ENCODE results near the gene CSF1R. TPM values are rescaled to one million over a fixed set of nuclear protein-coding genes. Genes with fewer than 3 reads are reported as not detected.

The CSF1R gene
- total RNA-seq, 2 donors from 2014 or later: not detected

DNA sequence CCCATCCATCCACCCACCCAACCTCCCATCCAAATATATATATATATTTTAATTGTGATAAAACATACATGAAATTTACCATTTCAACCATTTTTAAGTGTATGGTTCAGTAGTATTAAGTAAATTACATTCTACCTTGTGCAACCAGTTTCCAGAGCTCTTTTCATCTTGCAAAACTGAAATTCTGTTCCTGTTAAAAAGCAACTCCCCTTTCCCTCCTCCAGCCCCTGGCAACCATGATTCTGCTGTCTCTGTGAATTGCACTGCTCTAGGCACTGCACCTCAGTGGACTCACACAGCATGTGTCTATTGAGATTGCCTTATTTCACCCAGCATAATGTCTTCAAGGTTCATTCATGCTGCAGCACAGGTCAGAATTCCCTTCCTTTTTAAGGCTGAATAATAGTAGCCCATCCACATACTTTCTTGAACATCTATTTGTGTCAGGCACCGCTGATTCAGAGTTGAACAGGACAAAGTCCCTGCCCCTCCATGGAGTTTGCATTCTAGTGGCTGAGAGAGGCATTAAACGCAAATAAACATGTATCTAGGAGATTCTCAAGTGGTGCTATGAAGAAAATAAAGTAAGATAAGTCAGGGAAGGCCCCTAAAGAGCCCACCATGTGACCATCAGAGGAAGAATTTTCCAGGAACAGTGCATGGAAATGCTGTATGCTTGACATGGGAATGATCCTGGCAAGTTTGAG, 24.0 kb downstream of the CSF1R start:
- 80 to 100% methylated on average over 2 of the region's 2 CpGs for WGBS, 2 experiments (ENCODE audit: insufficient coverage in 1 of 2, insufficient read length in 1 of 2)
- Mint-ChIP-seq H3K36me3 (ENCODE audit: low read depth) (no peaks in the 10 kb centered on the region), H3K4me1 (peaks cover 10% of the 10 kb centered on the region), H3K27ac (no peak overlapping the region), H3K4me3 (no peak overlapping the region), H3K9me3 (no peaks in the 10 kb centered on the region), H3K27me3 (ENCODE audit: insufficient read depth) (peaks cover 18% of the 10 kb centered on the region)
- Histone ChIP-seq H3K36me3 (ENCODE audit: control insufficient read depth, insufficient read depth, low read length) (no peaks in the 10 kb centered on the region), H3K4me3 (ENCODE audit: low read length) (no peak overlapping the region), H3K9me3 (ENCODE audit: control insufficient read depth, low read length) (no peaks in the 10 kb centered on the region), H3K4me1 (ENCODE audit: control insufficient read depth, insufficient read depth, low read length) (peaks cover 7% of the 10 kb centered on the region), H3K9ac (ENCODE audit: extremely low read depth, low read length, poor library complexity, severe bottlenecking) (no peak overlapping the region), H3K27ac (ENCODE audit: low read depth, low read length) (no peak overlapping the region), H3K27me3 (ENCODE audit: control insufficient read depth, insufficient read depth, low read length, poor library complexity, severe bottlenecking) (no peaks in the 10 kb centered on the region)
- no peak for TF ChIP-seq CTCF (conservative IDR thresholded peaks at IDR 0.05)
- DNase-seq: no peak

DNA sequence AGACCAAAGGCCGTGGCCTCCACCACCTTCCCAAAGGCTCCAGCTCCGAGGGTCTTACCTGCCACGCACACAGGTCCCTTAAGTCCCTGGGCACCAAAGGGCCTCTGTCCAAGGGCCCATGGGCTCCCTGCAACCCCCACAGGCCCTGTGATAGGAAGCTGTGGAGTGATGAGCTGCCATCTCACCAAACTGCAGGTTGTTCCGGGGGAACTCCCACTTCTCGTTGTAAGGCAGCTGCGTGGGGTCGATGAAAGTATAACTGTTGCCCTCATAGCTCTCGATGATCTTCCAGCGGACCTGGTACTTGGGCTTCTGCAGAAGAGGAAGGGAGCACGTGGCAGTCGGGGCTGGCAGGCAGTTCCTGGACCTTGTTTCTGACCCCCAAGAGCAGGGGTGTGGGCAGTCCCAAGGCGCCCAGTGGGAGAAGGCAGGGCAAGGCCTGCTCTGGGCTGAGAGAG, 24.8 kb downstream of the CSF1R start:
- Histone ChIP-seq H3K9ac (ENCODE audit: extremely low read depth, low read length, poor library complexity, severe bottlenecking) (no peak overlapping the region), H3K27ac (ENCODE audit: low read depth, low read length) (no peak overlapping the region), H3K36me3 (ENCODE audit: control insufficient read depth, insufficient read depth, low read length) (no peaks in the 10 kb centered on the region), H3K4me3 (ENCODE audit: low read length) (no peak overlapping the region), H3K4me1 (ENCODE audit: control insufficient read depth, insufficient read depth, low read length) (peaks cover 8% of the 10 kb centered on the region), H3K27me3 (ENCODE audit: control insufficient read depth, insufficient read depth, low read length, poor library complexity, severe bottlenecking) (no peaks in the 10 kb centered on the region), H3K9me3 (ENCODE audit: control insufficient read depth, low read length) (no peaks in the 10 kb centered on the region)
- Mint-ChIP-seq H3K27ac (no peak overlapping the region), H3K9me3 (no peaks in the 10 kb centered on the region), H3K27me3 (ENCODE audit: insufficient read depth) (peaks cover 18% of the 10 kb centered on the region), H3K4me3 (no peak overlapping the region), H3K36me3 (ENCODE audit: low read depth) (no peaks in the 10 kb centered on the region), H3K4me1 (peaks cover 14% of the 10 kb centered on the region)
- 92 to 94% methylated on average over 9 to 12 of the region's 12 CpGs for WGBS, 2 experiments (ENCODE audit: insufficient coverage in 1 of 2, insufficient read length in 1 of 2)
- no peak for DNase-seq
- TF ChIP-seq CTCF (conservative IDR thresholded peaks at IDR 0.05): no peak

DNA sequence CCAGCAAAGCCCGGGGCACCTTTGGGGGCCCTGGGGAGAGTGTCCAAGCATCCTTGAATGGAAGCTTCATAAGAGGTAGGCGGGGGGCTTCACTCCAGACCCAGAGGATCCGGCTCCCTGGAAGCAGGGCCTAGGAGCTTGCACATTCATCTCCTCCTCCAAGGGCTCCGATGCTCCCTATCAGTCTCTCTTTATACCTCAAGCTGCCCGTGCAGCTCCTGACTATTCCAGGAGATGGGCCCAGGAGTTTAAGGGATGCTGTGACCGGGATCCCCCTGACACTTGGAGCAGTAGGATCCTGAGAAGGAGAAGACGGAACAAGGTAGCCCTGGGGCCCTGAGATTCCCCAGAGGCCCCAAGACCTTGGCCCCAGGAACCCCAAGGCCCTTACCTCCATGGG, 25.9 kb downstream of the CSF1R start:
- H3K27ac Mint-ChIP-seq: no peak overlapping the region
- Histone ChIP-seq H3K36me3 (ENCODE audit: control insufficient read depth, insufficient read depth, low read length) (peaks cover under 1% of the 10 kb centered on the region), H3K4me1 (ENCODE audit: control insufficient read depth, insufficient read depth, low read length) (peaks cover 8% of the 10 kb centered on the region), H3K27me3 (ENCODE audit: control insufficient read depth, insufficient read depth, low read length, poor library complexity, severe bottlenecking) (no peaks in the 10 kb centered on the region), H3K4me3 (ENCODE audit: low read length) (no peak overlapping the region), H3K9me3 (ENCODE audit: control insufficient read depth, low read length) (no peaks in the 10 kb centered on the region), H3K27ac (ENCODE audit: low read depth, low read length) (no peak overlapping the region), H3K9ac (ENCODE audit: extremely low read depth, low read length, poor library complexity, severe bottlenecking) (no peak overlapping the region)
- DNase-seq: no peak
- H3K4me3 Mint-ChIP-seq: no peak overlapping the region
- no peak for TF ChIP-seq CTCF (conservative IDR thresholded peaks at IDR 0.05)
- peaks cover 14% of the 10 kb centered on the region for H3K4me1 Mint-ChIP-seq
- H3K9me3 Mint-ChIP-seq: no peaks in the 10 kb centered on the region
- 79 to 80% methylated on average over 5 to 7 of the region's 7 CpGs for WGBS, 2 experiments (ENCODE audit: insufficient coverage in 1 of 2, insufficient read length in 1 of 2)
- peaks cover 14% of the 10 kb centered on the region for H3K27me3 Mint-ChIP-seq (ENCODE audit: insufficient read depth)
- no peaks in the 10 kb centered on the region for H3K36me3 Mint-ChIP-seq (ENCODE audit: low read depth)

All from endodermal cell (in vitro differentiated cells).